Measurements from ENCODE around the gene NMNAT3. TPM values are rescaled to one million over a fixed set of nuclear protein-coding genes. Genes with fewer than 3 reads are reported as not detected.

The NMNAT3 gene
- total and polyA plus RNA-seq, 4 donors = 1.9 to 19.7 (median 2.9) TPM

GRCh38 chr3:139654637-139655365 lies 23.0 kb downstream of the NMNAT3 start:
- H3K27ac ChIP-seq (ENCODE audit: low read depth in 1 of 2, low read length in 2 of 2) = no peak overlapping the region
- WGBS = 89% methylated on average over 6 of the region's 6 CpGs

More at GRCh38 chr3:139654637-139655365, 23.0 kb downstream of the NMNAT3 start:
- no peak for TF ChIP-seq HNF4A (conservative IDR thresholded peaks at IDR 0.05)
- TF ChIP-seq RAD21 (IDR thresholded peaks at IDR 0.05) = no peak
- TF ChIP-seq REST (IDR thresholded peaks at IDR 0.05) = no peak
- TF ChIP-seq TAF1 (conservative IDR thresholded peaks at IDR 0.05) = no peak
- TF ChIP-seq HNF4G (IDR thresholded peaks at IDR 0.05) = no peak
- no peak for TF ChIP-seq MAX (IDR thresholded peaks at IDR 0.05)
- no peak for TF ChIP-seq FOXA2 (IDR thresholded peaks at IDR 0.05)
- TF ChIP-seq NR2F2 (IDR thresholded peaks at IDR 0.05) = no peak
- no peak for TF ChIP-seq ZBTB33 (IDR thresholded peaks at IDR 0.05)
- TF ChIP-seq JUND (IDR thresholded peaks at IDR 0.05) = no peak
- no peak for TF ChIP-seq FOXA1 (IDR thresholded peaks at IDR 0.05)
- TF ChIP-seq YY1 (IDR thresholded peaks at IDR 0.05) = no peak
- TF ChIP-seq RXRA (IDR thresholded peaks at IDR 0.05) = no peak
- TF ChIP-seq GABPA (IDR thresholded peaks at IDR 0.05 in 1 of 2, conservative IDR thresholded peaks at IDR 0.05 in 1 of 2) = no peak
- no peak for TF ChIP-seq EGR1 (IDR thresholded peaks at IDR 0.05; ENCODE audit: low read depth in 2 of 2)
- no peak for TF ChIP-seq ATF3 (IDR thresholded peaks at IDR 0.05)
- no peak for DNase-seq (ENCODE audit: low spot score)
- H3K36me3 ChIP-seq (ENCODE audit: control insufficient read depth in 4 of 4, insufficient read depth in 3 of 4, low read depth in 1 of 4, low read length in 3 of 4) = no peaks in the 10 kb centered on the region
- no peak overlapping the region for H3K9ac ChIP-seq (ENCODE audit: low read depth in 1 of 2, low read length in 2 of 2)
- no peaks in the 10 kb centered on the region for H3K27me3 ChIP-seq (ENCODE audit: control insufficient read depth in 4 of 4, insufficient read depth in 4 of 4, low read length in 3 of 4)
- no peaks in the 10 kb centered on the region for H3K4me1 ChIP-seq (ENCODE audit: control insufficient read depth in 4 of 4, insufficient read depth in 4 of 4, low read length in 3 of 4)
- no peak overlapping the region for H3K4me3 ChIP-seq (ENCODE audit: low read depth in 1 of 3, low read length in 3 of 3)
- no peaks in the 10 kb centered on the region for H3K9me3 ChIP-seq (ENCODE audit: control insufficient read depth in 4 of 4, low read length in 3 of 4)
